HG02938 (cell line): ENCODE results near the gene TRIP13.
"Not testable (repeated sequence)": the region's sequence is repeated elsewhere in the genome, so short reads cannot be mapped to it uniquely, and the experiment has no call there.

Experiments
- ATAC-seq: cut with Tn5 transposase; IDR thresholded peaks from one replicate; pipeline ENCODE4 v1.9.1; 2021; ENCODE audit warnings: mild to moderate bottlenecking, moderate library complexity; ENCODE audit not compliant: unreplicated experiment

Gene TRIP13

GRCh38 chr5:871596-872298 is 20.9 kb upstream of the TRIP13 start:
- no peak for ATAC-seq

- no peak for ATAC-seq
Observed at GRCh38 chr5:872301-872700, 20.4 kb upstream of the TRIP13 start.

DNA sequence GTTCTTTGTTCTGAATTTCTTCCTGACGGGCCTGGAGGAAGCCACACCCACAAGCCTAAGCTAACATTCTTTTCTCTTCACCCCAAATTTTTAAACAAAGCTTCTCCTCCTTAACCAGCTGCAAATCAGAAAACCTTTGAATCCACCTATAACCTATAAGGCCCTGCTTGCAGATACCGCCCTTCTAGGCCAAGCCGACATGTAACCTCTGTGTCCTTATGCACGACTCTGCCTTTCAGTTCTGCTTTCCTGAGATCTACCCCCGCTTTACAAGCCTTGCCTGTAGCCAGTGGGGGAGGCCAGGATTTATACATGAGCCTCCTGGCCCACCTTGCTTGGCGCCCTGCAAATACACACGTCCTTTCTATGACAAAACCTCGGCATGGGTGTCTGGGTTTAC is 19.4 kb upstream of the TRIP13 start:
- no peak for ATAC-seq

DNA sequence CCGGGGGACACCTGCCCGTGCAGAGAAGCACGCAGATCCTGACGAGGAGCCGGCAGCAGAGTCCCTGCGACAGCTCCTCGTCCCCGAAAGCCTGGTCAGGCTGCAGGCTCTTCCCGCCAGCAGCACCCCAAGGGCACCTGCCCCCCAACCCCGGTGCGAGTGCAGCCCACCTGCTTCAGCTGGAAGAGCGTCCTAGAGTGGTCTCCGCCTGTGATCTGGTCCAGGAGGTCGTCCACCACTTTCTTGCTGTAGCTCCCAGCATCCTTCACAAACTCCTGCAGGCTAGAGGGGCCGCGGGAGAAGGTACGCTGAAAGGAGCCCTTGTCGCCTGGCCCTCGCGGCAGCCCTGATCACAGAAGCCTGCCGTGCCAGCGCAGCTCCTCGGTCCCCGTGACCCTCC is 16.8 kb upstream of the TRIP13 start:
- ATAC-seq, result no peak

DNA sequence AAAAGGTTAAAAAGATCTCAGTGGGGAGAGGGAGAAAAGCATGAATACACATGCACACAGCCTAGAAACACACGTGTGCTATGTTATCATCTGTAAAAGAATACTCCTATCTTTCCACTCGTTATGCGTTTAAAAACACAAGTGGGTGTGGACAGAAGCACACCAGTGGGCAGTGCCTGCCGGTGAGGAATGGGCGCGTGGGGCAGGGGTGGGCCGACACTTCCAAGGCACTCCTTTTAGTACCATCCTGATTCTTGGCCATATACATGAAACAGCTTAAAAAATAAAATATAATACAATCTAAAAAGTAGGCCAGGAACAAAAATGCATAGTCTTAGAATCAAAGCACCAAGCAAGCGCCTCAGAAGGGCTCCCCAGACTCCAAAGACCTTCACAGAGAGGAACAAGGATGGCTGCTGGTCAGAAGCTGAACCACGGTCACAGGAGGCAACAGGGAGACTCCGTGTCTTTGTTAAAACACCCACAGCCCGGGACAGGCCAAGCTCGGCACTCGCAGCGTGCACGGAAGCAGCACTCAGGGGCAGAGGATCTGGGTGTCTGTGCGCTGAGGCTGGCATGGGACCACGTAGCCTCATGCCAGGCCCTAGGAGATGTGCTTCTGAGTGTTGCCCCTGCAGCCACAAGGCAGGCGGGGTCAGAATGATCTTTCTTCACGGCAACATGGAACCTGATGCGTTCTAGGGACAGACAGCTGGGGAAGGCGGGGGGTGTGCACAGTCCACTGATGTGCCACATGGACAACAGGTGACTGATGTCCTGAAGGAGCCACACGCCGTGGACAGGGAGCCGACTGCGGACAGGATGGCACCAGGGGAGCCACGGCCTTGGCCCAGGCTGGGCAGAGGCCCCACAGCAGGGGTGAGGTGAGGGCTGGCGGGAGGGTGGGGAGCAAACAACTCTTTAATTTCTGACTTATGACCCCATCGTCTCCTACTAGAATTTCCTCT is 16.0 kb upstream of the TRIP13 start:
- ATAC-seq, result no peak

GRCh38 chr5:878125-878524 is 14.6 kb upstream of the TRIP13 start:
- no peak for ATAC-seq

DNA sequence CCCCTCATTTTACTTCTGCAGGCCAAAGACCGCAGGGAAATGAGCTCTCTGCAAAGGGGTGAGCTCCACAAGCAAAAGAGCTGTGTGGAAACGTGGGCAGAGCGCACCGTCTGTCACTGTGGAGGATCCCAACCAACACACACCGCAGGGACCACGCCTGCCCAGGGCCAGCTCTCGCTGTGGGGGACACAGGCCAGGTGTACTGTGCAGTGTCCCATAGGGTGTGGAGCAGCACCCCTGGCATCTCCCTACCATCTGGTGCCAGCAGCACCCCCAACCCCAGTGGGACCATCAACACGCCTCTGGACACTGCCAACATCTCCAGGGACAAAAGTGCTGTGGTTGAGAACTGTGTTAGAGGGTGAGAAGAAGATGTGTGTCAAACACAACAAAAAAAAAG is 14.0 kb upstream of the TRIP13 start:
- ATAC-seq, result not testable (repeated sequence)

DNA sequence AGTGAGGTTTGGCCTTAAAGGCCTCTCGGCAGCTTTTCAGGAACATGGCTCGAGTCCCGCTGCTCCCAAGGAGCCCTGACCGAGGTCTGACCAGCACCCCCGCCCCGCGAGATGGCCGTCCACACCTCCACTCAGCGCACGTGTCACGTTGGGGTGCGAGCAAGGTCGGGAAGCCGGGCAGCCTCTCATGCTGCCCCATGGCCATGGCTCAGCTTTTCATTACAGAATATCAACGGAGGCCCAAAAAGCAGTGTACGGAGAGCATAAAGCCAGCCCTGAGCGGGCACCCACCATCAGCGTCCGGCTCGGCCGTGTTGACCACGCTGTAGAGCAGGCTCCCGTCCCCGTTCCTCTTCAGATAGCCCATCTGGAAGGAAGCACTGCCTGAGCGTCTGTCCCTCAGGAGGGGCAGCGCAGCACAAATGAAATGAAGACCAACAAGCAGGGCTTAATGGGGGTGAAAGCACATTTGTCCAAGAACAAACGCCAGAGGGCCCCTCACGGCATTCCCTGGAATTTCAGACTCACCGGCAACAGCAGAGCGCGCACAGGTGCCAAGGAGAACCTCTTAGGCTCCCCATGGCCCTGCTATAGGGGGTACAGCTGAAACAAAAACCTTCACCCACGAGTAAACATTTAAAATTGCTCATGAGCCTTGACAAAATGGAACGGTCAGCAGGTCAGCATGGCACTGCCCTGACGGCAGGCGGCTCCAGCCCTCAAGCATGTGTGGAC is 11.7 kb upstream of the TRIP13 start:
- ATAC-seq, result no peak

DNA sequence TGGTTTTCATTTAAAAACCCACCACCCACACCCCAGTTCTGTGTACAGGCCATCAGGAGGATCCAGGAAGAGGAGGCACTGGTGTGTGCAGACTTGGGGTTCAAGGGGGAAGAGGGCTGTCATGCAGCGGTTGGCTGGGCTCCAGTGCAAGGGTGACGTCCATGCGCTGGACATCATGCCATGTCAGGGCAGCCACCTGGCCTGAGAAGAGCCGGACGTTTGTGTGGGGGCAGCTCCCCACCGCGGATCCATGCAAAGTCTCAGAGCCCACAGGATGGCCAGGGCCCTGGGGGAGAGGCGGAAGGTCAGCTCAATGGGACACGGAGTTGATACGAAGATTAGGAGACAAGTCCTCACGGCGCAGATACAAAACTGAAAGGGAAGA is 11.1 kb upstream of the TRIP13 start:
- ATAC-seq, result no peak

DNA sequence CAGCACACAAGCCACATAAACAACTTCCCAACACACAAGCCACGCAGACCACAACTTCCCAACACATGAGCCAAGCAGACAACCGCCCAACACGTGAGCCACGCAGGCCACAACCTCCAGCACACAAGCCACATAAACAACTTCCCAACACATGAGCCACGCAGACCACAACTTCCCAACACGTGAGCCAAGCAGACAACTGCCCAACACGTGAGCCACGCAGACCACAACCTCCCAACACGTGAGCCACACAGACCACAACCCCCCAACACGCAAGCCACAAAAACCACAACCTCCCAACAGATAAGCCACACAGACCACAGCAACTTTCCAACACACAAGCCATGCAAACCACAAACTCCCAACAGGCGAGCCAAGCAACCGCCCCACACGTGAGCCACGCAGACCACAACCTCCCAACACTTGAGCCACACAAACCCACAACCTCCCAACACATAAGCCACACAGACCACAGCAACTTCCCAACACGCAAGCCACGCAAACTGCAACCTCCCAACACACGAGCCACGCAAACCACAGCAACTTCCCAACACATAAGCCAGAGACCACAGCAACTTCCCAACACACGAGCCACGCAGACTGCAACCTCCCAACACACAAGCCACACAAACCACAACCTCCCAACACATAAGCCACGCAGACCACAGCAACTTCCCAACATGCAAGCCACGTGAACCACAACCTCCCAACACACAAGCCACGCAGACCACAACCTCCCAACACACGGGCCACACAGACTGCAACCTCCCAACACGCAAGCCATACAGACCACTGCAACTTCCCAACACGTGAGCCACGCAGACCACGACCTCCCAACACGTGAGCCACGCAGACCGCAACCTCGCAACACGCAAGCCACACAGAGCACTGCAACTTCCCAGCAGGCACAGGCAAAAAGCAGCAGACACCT is 10.2 kb upstream of the TRIP13 start:
- ATAC-seq, result no peak

DNA sequence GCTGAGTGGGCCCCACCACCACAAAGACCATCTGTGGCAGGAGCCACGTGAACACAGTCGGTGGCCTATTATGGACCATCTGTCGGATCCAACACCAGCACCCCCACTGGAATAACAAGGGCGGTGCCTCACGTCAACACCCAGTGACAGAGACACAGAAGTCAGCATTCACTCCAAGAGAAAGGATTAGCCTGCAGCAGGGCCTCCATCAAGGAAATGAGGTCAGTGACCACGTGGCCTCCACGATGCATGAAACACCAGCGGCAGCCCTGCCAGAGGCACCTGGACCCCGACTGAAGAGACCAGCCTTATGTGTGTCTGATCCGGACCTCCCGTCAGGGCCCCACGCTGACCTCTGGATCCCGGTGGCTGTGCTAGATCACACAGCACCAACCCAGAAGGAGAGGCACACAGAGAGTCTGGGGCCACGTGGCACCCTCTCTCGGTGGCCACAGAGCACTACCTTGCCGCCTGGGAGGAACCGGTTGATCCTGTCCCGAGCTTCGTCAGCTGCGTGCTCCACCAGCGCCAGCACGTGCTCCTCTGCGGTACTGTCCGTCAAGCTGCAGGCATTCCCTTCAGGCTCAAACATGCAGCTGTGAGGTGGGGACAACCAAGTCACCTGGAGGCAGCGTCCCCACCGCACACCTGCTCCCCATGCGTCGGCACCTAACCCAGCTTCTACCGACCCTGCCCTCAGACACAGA is 9.1 kb upstream of the TRIP13 start:
- no peak for ATAC-seq

DNA sequence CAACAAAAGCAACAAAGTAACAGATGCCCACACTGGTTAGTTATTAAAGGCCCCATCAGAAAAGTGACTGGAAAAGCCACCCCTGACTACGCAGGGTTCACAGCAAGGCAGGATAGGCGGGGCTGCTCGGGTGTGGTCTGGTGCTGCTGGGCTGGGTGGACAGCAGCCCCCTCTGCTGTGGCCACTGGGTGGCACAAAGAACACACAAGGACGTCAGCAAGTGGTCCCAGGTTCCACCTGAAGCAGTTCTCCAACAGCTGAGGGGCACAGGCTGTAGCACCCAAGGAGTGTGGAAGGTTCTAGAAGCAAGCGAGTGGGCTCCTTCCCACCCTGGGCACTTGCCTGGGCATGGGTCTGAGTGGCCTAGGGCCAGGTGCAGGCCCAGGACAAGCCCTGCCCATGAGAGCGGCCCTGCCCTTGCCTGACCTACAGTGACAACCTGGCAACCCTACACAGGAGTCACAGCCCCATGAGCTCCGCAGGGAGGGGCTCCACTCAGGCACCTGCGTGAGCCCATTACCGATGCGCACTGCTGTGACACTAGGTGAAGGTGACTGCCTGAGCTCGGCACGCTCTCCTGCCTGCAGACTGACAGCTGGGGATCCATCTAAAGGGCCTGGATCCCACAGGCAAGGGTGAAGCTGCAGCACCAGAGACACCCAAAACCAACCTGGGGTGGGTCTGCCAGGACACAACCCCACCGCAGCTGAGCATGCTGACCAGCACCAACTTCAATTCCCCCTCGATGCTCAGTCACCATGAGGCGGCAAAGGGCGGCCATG is 8.1 kb upstream of the TRIP13 start:
- ATAC-seq, result no peak

GRCh38 chr5:885127-885442 is 7.6 kb upstream of the TRIP13 start:
- ATAC-seq, result no peak

DNA sequence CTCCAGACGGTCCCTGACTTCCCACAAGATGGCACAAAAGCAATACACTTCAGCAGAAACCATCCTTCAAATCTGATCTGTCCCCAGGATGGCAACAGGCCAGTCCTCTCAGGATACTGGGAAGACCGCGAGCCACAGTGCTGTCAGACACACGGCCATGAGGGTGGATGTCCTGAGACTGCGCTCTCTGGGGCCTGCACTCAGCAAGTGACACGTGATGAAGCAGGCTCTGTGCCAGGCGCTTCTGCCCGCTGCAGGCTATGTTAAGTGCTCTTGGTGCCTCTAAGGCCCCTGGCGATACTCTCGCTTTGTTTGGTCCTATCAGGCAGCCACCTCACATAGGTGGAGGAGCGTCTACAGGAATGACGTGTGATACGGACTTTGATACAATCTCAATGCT is 7.2 kb upstream of the TRIP13 start:
- ATAC-seq, result no peak

GRCh38 chr5:886036-886435 is 6.6 kb upstream of the TRIP13 start:
- no peak for ATAC-seq

DNA sequence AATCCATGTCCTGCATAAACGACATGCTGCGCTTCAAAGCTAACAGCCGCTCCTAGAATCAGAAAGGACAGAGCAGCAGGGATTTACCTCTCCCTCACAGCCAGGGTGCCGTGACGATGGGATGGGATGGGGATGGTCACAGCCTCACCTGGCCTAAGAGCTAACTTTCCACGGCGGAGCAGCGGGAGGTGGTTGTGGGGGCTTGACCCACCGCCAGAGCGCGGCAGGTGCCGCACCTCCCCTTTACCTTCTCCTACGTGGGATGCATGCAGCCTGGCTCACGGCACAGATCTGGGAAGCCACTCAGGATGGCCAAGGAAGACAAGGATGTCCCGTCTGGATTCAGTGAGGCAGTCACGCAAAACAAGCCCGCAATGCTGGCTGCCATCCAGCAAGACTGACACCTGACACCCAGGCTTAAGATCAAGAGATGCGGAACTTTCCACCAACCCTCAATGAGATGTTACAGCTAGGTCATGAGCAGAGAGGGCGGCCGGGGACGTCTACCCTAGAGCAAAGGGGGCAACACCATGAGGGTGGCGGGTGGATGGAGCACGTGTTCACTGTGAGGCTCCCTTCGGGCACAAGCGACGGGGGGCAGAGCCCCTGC is 5.9 kb upstream of the TRIP13 start:
- no peak for ATAC-seq

- no peak for ATAC-seq
Observed at GRCh38 chr5:887947-888637, 4.6 kb upstream of the TRIP13 start.

GRCh38 chr5:888638-889035 is 4.0 kb upstream of the TRIP13 start:
- no peak for ATAC-seq
